Activated naive CD4-positive, alpha-beta T cell treated with anti-CD3 and anti-CD28 coated beads for 36 hours (primary cell): ENCODE results near the gene CSF1R. TPM values are rescaled to one million over a fixed set of nuclear protein-coding genes. Genes with fewer than 3 reads are reported as not detected.
"Not testable (repeated sequence)": the region's sequence is repeated elsewhere in the genome, so short reads cannot be mapped to it uniquely, and the experiment has no call there.

Source experiments
- CTCF ChIA-PET: fragments of 350-600 bp; sonication (Branson Sonifier 250); formaldehyde crosslinking; loops from one replicate; lab custom pipeline; 2021; ENCODE audit warnings: antibody characterized with exemption; lab: Charles Lee
- DNase-seq: peaks from one replicate; pipeline ENCODE4 v3.0.0-alpha.2; 2020
- H3K27ac Mint-ChIP-seq: one replicate; pipeline ENCODE4 v1.8.0; 2021; ENCODE audit warnings: mild to moderate bottlenecking, mixed read lengths
- H3K27me3 Mint-ChIP-seq: one replicate; pipeline ENCODE4 v1.8.0; 2021; ENCODE audit warnings: low read depth, mixed read lengths
- H3K36me3 Mint-ChIP-seq: one replicate; pipeline ENCODE4 v1.8.0; 2021; ENCODE audit warnings: low read depth, mixed read lengths
- H3K4me1 Mint-ChIP-seq: one replicate; pipeline ENCODE4 v1.8.0; 2021; ENCODE audit warnings: low read depth, mixed read lengths
- H3K4me3 Mint-ChIP-seq: one replicate; pipeline ENCODE4 v1.8.0; 2021; ENCODE audit warnings: mild to moderate bottlenecking, moderate library complexity, mixed read lengths
- H3K9me3 Mint-ChIP-seq: one replicate; pipeline ENCODE4 v1.8.0; 2021; ENCODE audit warnings: mixed read lengths
- intact Hi-C: fragments of 100-400 bp; cut with micrococcal nuclease; formaldehyde crosslinking; loops from one replicate; pipeline ENCODE4 v1.15.1; 2023
- total RNA-seq, 2 experiments: library from RNA; stranded (reverse); gene quantifications; one replicate each; pipeline ENCODE4 v1.2.3, GENCODE V29; 2021

Gene CSF1R
- total RNA-seq, 2 experiments from 2014 or later, result 0.94 to 1.8 TPM

- Mint-ChIP-seq H3K4me3 (no peak overlapping the region), H3K27me3 (no peaks in the 10 kb centered on the region), H3K4me1 (peaks cover 2% of the 10 kb centered on the region), H3K36me3 (peaks cover 41% of the 10 kb centered on the region), H3K27ac (no peak overlapping the region), H3K9me3 (no peaks in the 10 kb centered on the region)
- CTCF ChIA-PET, result interaction anchor here (0.6 to 1.2 kb wide), 4 partner anchors 13 to 315 kb away, joined by 3 to 5 read pairs (median 3); no protein-coding TSS in a partner anchor
- intact Hi-C loops, result no loop called here
- DNase-seq, result no peak
These were observed 43.9 kb downstream of the CSF1R start for GRCh38 chr5:150042459-150042858.

- Mint-ChIP-seq H3K4me3 (no peak overlapping the region), H3K9me3 (no peaks in the 10 kb centered on the region), H3K27ac (no peak overlapping the region), H3K27me3 (no peaks in the 10 kb centered on the region), H3K4me1 (peaks cover 2% of the 10 kb centered on the region), H3K36me3 (peaks cover 46% of the 10 kb centered on the region)
- no peak for DNase-seq
- intact Hi-C loops, result no loop called here
- CTCF ChIA-PET, result interaction anchor here (0.9 kb wide), 1 partner anchor 47 kb away, joined by 3 read pairs; no protein-coding TSS in a partner anchor
These were observed 47.8 kb downstream of the CSF1R start for GRCh38 chr5:150038547-150038946.

GRCh38 chr5:150036513-150036912 lies 49.8 kb downstream of the CSF1R start:
- intact Hi-C loops, result no loop called here
- Mint-ChIP-seq H3K9me3 (no peaks in the 10 kb centered on the region), H3K27ac (no peak overlapping the region), H3K27me3 (no peaks in the 10 kb centered on the region), H3K4me1 (no peaks in the 10 kb centered on the region), H3K4me3 (no peak overlapping the region), H3K36me3 (peaks cover 43% of the 10 kb centered on the region)
- DNase-seq, result no peak
- CTCF ChIA-PET, result no interaction called here

- Mint-ChIP-seq H3K9me3 (no peaks in the 10 kb centered on the region), H3K4me3 (no peak overlapping the region), H3K4me1 (no peaks in the 10 kb centered on the region), H3K27me3 (no peaks in the 10 kb centered on the region), H3K27ac (no peak overlapping the region), H3K36me3 (peaks cover 39% of the 10 kb centered on the region)
- CTCF ChIA-PET, result interaction anchor here (1.1 kb wide), 1 partner anchor 30 kb away, joined by 3 read pairs; no protein-coding TSS in a partner anchor
- DNase-seq, result no peak
- intact Hi-C loops, result no loop called here
These were observed 51.0 kb downstream of the CSF1R start for GRCh38 chr5:150035139-150035895.

GRCh38 chr5:150034662-150035061 lies 51.7 kb downstream of the CSF1R start:
- intact Hi-C loops, result no loop called here
- Mint-ChIP-seq H3K4me3 (no peak overlapping the region), H3K9me3 (no peaks in the 10 kb centered on the region), H3K36me3 (peaks cover 38% of the 10 kb centered on the region), H3K4me1 (no peaks in the 10 kb centered on the region), H3K27ac (no peak overlapping the region), H3K27me3 (no peaks in the 10 kb centered on the region)
- DNase-seq, result no peak
- CTCF ChIA-PET, result interaction anchor here (1.1 kb wide), 1 partner anchor 30 kb away, joined by 3 read pairs; no protein-coding TSS in a partner anchor

- Mint-ChIP-seq H3K27ac (no peak overlapping the region), H3K9me3 (no peaks in the 10 kb centered on the region), H3K4me3 (no peak overlapping the region), H3K4me1 (no peaks in the 10 kb centered on the region), H3K27me3 (no peaks in the 10 kb centered on the region), H3K36me3 (peaks cover 39% of the 10 kb centered on the region)
- intact Hi-C loops, result no loop called here
- CTCF ChIA-PET, result no interaction called here
- no peak for DNase-seq
These were observed 53.0 kb downstream of the CSF1R start for GRCh38 chr5:150033334-150033733.

GRCh38 chr5:150028047-150028446 lies 58.3 kb downstream of the CSF1R start:
- DNase-seq, H3K27ac Mint-ChIP-seq, H3K4me3 Mint-ChIP-seq, H3K9me3 Mint-ChIP-seq, H3K27me3 Mint-ChIP-seq, intact Hi-C loops, H3K4me1 Mint-ChIP-seq: not testable (repeated sequence)
- CTCF ChIA-PET, result interaction anchor here (1.1 kb wide), 1 partner anchor 190 kb away, joined by 3 read pairs; no protein-coding TSS in a partner anchor
- H3K36me3 Mint-ChIP-seq, result peaks cover 41% of the 10 kb centered on the region

- no peak for DNase-seq
- Mint-ChIP-seq H3K4me3 (no peak overlapping the region), H3K9me3 (no peaks in the 10 kb centered on the region), H3K27ac (no peak overlapping the region), H3K27me3 (no peaks in the 10 kb centered on the region), H3K36me3 (peaks cover 44% of the 10 kb centered on the region), H3K4me1 (peaks cover 6% of the 10 kb centered on the region)
- CTCF ChIA-PET, result no interaction called here
- intact Hi-C loops, result no loop called here
These were observed 59.6 kb downstream of the CSF1R start for GRCh38 chr5:150026682-150027172.

GRCh38 chr5:150024346-150024984 lies 61.9 kb downstream of the CSF1R start:
- H3K27ac Mint-ChIP-seq, result no peak overlapping the region
- CTCF ChIA-PET, result no interaction called here
- no peaks in the 10 kb centered on the region for H3K9me3 Mint-ChIP-seq
- intact Hi-C loops, result no loop called here
- H3K4me1 Mint-ChIP-seq, result peaks cover 13% of the 10 kb centered on the region
- H3K36me3 Mint-ChIP-seq, result peaks cover 38% of the 10 kb centered on the region
- H3K27me3 Mint-ChIP-seq, result no peaks in the 10 kb centered on the region
- no peak overlapping the region for H3K4me3 Mint-ChIP-seq
- DNase-seq, result no peak

GRCh38 chr5:150023136-150023535 lies 63.2 kb downstream of the CSF1R start:
- H3K27me3 Mint-ChIP-seq, result no peaks in the 10 kb centered on the region
- no peak overlapping the region for H3K27ac Mint-ChIP-seq

GRCh38 chr5:150022681-150023080 lies 63.7 kb downstream of the CSF1R start:
- CTCF ChIA-PET, result interaction anchor here (0.6 to 0.8 kb wide), 2 partner anchors 11 to 96 kb away, joined by 3 read pairs; no protein-coding TSS in a partner anchor
- no peak for DNase-seq
- H3K27me3 Mint-ChIP-seq, result no peaks in the 10 kb centered on the region
- no peaks in the 10 kb centered on the region for H3K9me3 Mint-ChIP-seq
- peaks cover 15% of the 10 kb centered on the region for H3K4me1 Mint-ChIP-seq
- intact Hi-C loops, result no loop called here
- H3K27ac Mint-ChIP-seq, result no peak overlapping the region
- no peak overlapping the region for H3K4me3 Mint-ChIP-seq
- H3K36me3 Mint-ChIP-seq, result peaks cover 41% of the 10 kb centered on the region

More at GRCh38 chr5:150023136-150023535, 63.2 kb downstream of the CSF1R start:
- H3K36me3 Mint-ChIP-seq, result peaks cover 45% of the 10 kb centered on the region
- H3K4me1 Mint-ChIP-seq, result peaks cover 15% of the 10 kb centered on the region
- H3K9me3 Mint-ChIP-seq, result no peaks in the 10 kb centered on the region
- CTCF ChIA-PET, result interaction anchor here (0.8 kb wide), 1 partner anchor 11 kb away, joined by 3 read pairs; no protein-coding TSS in a partner anchor
- no peak for DNase-seq
- H3K4me3 Mint-ChIP-seq, result no peak overlapping the region
- intact Hi-C loops, result no loop called here

GRCh38 chr5:150022158-150022531 lies 64.2 kb downstream of the CSF1R start:
- DNase-seq, result no peak
- no peaks in the 10 kb centered on the region for H3K9me3 Mint-ChIP-seq
- peak overlapping the region; percentile 5 for H3K27ac Mint-ChIP-seq
- H3K36me3 Mint-ChIP-seq, result peaks cover 45% of the 10 kb centered on the region
- intact Hi-C loops, result no loop called here
- no peak overlapping the region for H3K4me3 Mint-ChIP-seq
- H3K27me3 Mint-ChIP-seq, result no peaks in the 10 kb centered on the region
- CTCF ChIA-PET, result interaction anchor here (0.6 to 1.9 kb wide), 3 partner anchors 10 to 97 kb away, joined by 3 to 5 read pairs (median 3); no protein-coding TSS in a partner anchor
- H3K4me1 Mint-ChIP-seq, result peaks cover 15% of the 10 kb centered on the region
